ENCODE data around the gene TGM1.

The TGM1 gene

DNA sequence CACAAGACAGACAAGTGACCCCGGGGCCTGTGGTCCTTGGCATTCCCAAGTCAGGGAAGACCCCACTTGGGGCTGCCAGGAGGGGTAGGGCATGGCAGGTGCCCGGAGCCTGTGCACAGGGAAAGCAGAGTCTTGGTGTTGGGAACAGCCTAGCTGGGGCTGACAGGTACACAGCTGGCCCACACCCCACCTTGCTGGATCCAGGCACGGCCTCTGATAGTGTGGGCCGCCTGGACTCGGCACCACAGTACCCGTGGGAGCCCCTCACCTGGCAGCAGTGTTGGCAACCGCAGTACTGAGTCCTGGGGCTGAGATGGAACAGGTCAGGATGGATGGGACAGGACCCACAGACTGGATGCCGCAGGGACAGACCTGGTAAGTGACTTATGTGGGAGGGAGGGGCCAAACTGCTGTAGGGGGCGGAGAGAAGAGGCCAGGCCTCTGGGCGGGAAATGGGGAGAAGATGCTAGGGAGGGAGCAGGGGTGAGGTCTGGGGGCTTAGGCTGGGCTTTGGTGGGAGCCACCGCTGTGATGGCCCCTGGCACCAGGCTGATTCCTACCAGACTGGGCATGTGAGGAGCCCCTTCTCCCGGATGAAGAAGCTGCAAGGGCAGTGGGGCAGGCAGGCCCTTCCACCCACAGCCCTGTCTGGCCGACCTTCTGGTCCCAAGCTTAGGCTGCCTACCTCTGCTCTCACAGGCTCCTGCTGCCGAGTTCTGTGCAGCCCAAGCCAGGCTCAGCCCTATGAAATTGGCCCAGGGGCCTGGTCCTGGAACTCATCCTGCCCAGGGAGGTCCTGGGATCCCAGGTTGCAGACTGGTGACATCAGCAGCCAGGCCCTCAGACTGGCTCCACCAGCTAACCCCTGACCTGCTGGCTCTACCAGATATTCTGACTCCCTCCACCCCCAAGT lies at the start of gene TGM1:
Gene TGM1, minus strand, starts transcription at position 357 of the 913 bp plus-strand sequence. CDS start 825 bp downstream, outside the sequence.
- no peak for DNase-seq (ENCODE audit: low spot score)

DNA sequence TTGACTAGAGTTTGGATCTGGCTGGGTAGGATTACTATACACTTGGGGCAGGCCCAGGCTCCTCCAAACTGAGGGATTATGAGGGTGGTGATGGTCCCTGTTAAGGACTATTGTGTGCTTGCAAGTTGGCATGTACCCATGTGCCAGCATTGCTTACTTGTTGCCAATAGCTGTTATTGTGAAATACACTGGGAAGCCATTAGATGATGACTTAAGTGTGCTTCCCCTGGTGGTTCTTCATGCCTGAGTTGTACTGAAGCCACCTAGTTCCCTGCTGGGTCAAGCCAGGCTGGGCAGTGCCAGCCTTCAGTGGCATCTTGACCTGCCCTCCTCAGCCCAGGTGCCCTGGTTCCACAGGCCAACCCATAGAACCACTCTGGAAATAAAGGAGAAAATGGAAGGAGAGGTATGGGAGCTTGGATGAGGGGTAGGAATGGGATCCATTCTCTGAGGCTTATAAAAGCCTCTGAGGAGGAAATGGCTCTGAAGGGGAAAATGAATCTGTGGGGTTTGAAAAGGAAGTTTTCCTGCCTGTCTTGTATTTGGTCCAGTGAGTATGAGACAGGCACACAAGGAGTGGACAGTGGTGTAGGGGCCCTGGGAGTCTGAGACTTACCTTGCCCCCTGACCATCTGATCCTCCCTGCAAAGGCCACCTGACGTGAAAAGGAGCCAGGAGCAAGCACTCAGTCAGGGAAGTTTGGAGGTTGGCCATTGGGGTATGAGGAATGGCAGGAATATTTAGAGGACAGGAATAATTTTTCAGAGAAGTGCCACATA lies 49.0 kb upstream of the TGM1 start:
- no peak for DNase-seq (ENCODE audit: low spot score)

DNA sequence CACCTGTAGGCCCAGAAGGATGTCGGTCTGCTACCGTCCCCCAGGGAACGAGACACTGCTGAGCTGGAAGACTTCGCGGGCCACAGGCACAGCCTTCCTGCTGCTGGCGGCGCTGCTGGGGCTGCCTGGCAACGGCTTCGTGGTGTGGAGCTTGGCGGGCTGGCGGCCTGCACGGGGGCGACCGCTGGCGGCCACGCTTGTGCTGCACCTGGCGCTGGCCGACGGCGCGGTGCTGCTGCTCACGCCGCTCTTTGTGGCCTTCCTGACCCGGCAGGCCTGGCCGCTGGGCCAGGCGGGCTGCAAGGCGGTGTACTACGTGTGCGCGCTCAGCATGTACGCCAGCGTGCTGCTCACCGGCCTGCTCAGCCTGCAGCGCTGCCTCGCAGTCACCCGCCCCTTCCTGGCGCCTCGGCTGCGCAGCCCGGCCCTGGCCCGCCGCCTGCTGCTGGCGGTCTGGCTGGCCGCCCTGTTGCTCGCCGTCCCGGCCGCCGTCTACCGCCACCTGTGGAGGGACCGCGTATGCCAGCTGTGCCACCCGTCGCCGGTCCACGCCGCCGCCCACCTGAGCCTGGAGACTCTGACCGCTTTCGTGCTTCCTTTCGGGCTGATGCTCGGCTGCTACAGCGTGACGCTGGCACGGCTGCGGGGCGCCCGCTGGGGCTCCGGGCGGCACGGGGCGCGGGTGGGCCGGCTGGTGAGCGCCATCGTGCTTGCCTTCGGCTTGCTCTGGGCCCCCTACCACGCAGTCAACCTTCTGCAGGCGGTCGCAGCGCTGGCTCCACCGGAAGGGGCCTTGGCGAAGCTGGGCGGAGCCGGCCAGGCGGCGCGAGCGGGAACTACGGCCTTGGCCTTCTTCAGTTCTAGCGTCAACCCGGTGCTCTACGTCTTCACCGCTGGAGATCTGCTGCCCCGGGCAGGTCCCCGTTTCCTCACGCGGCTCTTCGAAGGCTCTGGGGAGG lies 47.9 kb upstream of the TGM1 start, which contains the start of gene LTB4R:
Gene LTB4R, plus strand, starts transcription at position 857 of the 959 bp plus-strand sequence. CDS start 4,150 bp downstream, outside the sequence.
- peak; percentile 77 for DNase-seq (ENCODE audit: low spot score)

DNA sequence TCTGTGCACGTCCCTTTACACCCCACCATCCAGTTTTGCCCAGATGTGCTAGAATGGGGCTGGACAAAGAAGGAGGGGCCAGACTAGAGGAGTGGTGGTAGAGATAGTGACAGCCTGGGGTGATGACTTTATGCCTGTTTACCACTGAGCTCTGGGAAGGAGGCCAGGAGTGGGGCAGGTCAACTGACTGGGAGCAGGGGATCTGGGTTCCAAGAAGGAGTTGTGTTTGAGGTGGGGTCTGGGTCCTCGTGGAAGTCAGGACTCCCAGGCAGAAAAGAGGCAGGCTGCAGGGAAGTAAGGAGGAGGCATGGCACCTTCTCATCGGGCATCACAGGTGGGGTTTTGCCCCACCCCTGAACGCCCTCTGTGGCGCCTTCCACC lies 47.3 kb upstream of the TGM1 start:
- no peak for DNase-seq (ENCODE audit: low spot score)

DNA sequence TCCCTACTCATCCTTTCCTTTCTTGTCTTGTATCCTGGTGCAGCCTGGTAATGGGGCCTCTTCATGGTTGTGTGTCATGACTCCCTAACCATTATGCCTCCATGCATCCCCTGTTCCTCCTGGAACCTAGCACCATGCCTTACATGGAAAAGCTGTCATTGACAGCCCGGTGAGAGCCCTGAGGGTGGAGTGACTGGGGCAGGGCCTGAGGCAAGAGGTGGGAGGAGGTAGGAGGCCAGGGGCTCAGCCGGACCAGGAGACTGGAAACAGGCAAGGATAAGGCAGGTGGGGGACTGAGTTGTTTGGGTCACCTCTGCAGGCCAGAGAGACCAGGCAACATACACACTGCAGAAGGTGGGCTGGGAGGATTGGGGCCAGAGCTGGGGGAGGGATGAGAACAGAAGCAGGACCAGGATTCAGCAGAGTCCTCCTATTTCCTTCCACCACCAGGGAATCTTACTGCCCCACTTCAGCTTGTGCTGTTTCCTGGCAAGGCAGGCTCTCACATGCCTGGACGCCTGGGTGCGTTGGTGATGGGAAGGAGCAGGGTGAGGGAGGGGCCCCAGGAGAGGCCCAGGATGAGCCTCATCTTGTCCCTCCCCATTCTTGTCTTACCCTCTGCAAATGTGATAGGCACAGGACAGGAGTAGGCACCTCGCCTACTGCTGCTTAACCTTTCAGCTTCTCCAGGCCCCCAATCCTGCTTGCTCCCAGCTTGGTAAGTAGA lies 46.7 kb upstream of the TGM1 start, which contains the start of gene LTB4R2:
Gene LTB4R2, plus strand, starts transcription at position 603 of the 727 bp plus-strand sequence. CDS start 525 bp downstream, outside the sequence.
- no peak for DNase-seq (ENCODE audit: low spot score)

DNA sequence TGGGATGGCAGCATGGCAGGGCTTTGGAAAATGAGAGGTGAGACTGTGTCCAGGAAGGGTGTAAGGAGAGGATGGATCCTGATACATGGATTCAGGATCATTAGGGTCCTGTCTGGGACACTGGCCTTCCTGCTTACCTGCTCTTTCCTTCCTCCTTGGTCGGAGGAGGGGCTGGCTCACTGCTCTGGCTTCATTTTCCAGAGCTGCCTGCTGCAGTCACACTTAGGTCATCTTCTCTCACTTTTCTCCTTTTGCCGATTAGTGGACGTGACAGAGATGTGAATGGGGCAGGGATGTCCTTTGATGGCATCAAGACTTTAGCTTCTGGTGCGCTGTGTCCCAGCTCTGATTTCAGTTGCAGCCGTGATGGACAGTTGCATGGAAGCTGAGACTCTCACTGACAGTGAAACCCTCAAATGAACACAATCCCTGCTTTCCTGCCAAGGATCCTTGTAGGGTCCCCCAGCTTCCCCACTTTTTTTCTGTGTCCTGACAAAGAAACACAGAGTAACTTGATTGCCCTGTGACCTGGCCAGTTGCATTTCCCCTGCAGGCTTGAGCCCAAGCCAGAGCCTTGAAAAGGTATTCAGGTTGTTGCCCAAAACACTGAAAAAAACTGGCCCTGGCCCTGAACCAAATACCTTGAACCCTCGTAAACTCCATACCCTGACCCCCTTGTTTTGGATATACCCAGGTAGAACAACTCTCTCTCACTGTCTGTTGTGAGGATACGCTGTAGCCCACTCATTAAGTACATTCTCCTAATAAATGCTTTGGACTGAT lies 45.6 kb upstream of the TGM1 start:
- DNase-seq (ENCODE audit: low spot score): no peak

DNA sequence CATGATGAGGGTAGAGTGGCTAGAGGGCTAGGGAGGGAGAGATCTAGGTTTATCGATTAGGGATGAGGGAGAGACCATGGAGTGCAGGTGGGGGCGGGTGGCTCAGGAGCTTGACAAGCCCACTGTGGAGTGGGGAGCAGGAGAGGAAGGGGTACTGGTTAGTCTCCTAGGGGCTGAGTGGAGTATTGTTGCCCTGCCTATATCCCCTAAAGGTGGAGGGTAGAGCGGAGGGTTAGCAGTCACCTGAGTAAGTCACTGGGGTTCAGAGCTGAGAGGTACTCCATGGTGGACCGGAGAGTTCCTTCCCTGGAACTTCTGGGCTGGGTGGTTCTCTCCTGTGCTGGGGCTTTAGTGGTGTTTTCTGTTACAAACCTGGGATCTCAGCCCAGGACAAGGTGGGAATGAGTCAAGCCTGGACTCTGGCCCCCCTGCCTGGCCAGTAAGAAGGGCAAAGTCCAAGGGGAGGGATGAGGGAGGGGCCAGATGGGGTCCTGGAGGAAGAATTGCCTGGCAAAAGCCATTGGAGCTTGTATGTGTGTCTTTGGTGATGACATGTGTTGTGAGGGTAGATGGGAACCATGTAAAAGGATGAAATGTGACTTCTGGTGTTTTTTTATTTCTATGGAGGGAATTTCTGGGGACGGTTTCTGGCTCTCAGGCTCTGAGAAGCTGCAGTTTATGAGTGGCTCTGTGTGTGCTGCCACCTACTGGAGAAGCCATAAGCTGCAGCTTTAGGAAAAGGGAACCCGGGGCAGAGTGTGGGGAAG lies 44.8 kb upstream of the TGM1 start, which contains the start of gene CIDEB:
Gene CIDEB, minus strand, starts transcription at position 403 of the 767 bp plus-strand sequence. Its CDS starts 119 bp downstream, at position 284.
- peak; percentile 73 for DNase-seq (ENCODE audit: low spot score)

DNA sequence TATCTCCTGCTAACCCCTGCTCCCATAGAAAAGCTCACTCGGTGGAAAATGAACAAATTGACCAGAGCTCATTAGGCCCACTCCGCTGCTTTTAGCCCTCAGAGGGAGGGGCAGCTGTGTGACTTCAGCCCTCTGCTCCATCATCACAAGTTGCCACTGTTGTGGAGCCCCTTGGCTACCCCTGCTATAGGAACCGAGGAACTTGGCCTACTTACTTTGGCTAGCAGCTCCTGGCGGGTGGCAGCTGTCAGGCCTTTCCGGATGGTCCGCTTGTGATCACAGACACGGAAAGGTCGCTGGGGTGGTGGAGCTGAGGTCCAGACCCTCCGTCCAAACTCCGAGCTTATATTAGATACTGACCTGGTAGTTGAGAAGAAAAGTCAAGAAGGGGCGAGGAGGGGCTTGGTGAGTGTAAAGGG lies 44.2 kb upstream of the TGM1 start:
- no peak for DNase-seq (ENCODE audit: low spot score)

DNA sequence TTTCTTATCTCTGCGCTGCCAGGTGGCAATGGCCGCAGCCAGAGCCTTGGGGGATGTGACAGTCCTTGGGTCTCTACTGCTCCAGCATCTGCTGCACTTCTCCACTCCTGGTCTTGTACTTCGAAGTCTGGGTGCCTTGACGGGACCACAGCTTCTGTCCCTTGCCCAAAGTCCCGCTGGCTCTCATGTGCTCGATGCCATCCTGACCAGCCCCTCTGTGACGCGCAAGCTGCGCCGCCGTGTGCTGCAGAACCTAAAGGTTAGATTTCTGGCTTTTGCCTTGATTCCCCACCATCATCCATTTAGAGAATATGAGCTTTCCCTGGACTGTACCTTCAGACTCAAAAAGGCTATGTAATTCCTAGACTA lies 41.0 kb upstream of the TGM1 start:
- DNase-seq (ENCODE audit: low spot score): no peak

DNA sequence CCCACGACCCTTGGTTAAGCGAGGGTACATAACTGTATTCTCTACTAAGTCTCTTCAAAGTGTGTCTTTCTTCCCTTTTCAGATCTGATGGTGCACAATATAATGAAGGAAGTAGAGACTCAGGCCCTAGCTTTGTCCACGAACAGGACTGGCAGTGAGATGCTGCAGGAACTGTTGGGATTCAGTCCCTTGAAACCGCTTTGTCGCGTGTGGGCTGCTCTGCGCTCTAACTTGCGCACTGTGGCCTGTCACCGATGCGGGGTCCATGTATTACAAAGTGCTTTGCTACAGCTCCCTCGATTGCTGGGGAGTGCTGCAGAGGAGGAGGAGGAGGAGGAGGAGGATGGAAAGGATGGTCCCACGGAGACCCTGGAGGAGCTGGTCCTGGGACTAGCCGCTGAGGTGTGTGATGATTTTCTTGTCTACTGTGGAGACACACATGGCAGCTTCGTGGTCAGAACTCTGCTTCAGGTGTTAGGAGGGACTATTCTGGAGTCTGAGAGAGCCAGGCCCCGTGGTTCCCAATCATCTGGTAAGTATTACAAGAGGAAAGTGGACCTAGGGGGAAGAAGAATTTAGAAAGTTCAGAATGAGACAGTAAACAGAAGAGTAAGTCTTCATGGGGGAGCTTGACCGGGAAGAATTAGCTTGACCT lies 37.5 kb upstream of the TGM1 start:
- DNase-seq (ENCODE audit: low spot score): no peak

DNA sequence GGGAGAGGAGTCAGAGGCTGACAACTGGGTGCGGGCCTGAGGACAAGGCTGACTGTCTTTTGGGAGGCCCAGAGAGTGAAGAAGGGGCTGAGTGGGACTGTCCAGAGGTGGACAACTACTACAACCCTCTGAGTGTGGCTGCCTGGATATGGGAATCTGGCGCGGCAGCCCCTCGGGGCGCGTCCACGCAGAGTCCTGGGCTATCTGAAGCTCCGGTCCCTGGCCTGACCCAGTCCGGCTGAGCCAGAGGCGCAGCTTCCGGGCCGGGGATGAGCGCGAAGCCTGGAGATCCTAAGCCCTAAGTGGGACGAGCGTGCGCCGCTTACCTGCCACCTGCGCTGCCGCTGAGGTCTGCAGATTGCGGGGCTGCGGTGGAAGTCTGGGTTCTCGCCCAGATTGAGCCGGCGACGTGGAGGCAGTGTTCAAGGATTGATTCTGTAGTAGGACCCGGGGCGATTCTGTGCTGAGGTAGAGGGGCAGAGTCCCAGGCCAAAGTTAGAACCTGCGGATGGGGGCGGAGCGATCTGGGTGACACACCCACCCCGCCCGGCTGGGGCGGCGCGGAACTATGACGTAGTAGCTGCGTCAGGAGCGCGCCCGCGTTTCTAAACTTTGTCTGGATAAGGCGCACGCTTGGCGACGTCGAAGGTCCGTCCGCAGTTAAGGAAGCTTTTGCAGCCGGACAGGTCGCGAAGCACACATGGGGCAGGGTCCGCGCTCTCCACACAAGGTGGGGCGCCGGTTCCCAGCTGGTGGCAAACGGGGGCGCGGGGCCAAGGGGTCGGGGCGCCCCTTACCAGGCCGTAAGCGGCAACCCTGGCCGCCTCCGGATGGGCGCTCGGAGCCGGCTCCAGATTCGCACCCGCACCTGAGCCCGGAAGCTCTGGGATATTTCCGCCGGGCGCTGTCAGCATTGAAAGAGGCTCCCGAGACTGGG lies 36.5 kb upstream of the TGM1 start, which contains the start of the genes DHRS1 and NOP9:
Gene DHRS1, minus strand, starts transcription at position 526 of the 937 bp plus-strand sequence. CDS start 674 bp downstream, outside the sequence.
Gene NOP9, plus strand, starts transcription at position 596 of the 937 bp plus-strand sequence. Its CDS starts 105 bp downstream, at position 701.
- peak; percentile 96 for DNase-seq (ENCODE audit: low spot score)

DNA sequence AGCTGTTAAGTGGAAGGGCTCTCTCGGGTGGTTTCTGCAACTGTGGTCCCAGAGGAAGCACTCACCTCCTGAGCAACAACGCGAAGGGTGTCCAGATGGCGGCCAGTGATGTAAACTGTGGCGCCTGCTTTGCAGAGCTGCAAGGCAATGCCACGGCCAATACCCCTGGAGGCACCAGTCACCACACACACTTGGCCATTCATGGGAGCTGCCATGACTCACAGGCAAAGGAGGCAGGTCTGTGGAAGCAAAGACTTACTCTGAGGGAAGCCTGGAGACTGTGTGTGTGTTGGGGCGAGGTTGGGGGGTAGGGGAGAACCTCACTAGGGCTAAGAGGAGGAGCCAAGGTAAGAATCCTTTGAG lies 35.9 kb upstream of the TGM1 start:
- DNase-seq (ENCODE audit: low spot score): no peak

DNA sequence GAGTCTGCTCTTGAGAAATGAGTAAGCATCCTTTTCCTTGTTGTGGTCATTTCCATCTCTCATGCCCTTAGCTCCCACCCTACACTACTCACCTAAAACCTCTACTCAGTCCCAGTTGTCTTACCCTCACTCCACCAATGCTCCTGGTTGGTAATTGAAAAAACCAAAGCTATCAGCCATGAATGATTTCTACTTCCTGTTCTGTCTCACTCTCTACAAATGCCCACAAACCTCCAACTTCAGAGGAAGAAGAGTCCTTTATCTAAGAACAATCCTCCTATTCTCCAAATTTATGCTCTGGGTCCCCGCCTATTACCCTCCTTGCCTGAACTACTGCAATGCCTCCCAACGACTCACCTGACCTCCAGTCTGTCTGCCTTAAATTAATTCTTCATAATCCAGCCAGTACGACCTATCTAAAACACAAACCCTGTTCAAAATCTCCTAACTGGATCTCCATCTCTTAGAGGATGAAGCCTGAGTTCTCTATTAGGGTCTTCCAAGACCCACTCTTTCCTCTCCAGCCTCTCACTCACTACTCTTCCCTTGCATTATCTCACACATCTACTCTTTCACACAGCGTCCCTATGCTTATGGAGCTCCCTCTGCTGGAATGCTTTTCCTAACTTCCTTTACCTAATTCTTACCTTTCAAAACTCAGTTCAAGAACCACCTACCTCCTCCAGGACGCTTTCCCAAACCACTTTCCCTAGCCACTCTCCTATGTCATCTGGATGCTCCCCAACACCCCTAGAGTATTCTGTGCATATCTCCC lies 34.4 kb upstream of the TGM1 start:
- no peak for DNase-seq (ENCODE audit: low spot score)

DNA sequence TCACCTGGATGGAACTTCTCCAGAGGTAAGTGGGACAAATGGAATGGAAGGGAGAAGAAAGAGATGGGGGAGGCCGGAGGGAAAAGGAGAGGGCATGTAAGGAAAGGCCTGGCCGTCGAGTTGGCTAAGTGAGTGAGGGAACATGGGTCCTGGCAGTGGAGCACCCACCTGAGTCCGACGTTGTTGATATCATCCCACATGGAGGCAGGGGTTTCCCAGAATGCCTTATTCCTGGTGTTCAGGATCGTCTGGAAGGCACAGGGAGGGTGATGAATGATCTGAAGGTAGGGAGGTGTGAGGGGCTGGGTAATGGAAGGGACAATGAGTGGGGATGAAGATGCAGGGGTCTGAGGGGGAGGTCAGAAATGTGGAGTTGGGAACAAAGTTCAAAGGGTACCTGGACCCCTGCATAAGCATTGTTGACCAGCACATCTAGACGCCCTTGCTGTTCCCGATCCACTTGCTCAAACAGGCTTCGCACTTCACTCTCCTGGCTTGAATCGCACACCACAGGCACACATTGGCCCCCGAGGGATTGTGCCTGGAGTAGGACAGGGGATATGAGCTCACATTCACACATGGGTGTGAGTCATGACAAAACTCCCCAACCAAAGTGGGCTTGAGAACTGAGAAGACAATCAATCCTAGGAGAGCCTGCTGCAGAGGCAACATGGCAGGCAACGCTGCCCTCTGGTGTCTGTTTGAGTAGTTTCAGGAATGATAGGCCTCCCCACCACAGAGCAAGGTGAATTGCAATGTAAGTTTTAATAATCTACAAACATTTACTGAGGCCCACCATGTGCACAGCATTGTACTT lies 33.6 kb upstream of the TGM1 start:
- peak; percentile 77 for DNase-seq (ENCODE audit: low spot score)

DNA sequence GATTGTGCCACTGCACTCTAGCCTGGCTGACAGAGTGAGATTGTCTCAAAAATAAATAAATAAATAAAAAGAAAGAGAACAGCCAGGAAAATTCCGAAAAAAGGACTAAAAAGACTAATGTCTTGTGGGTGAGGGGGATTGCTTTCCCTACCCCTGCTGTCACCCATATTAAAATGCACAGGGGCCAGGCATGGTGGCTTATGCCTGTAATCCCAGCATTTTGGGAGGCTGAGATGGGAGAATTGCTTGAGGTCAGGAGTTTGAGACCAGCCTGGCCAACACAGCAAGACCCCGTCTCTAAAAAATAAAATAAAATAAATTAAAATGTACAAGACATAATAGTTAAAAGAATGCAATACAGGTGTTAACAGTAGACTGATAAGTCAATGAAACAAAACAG lies 30.5 kb upstream of the TGM1 start:
- no peak for DNase-seq (ENCODE audit: low spot score)
